Neural crest cell (in vitro differentiated cells): ENCODE data around the gene SDC3. TPM values are rescaled to one million over a fixed set of nuclear protein-coding genes. Genes with fewer than 3 reads are reported as not detected.

ENCODE experiments used
- DNase-seq: peaks from one replicate; pipeline ENCODE4 v3.0.0; 2021; ENCODE audit warnings: low read depth, mixed read lengths, low spot score
- H3K27ac Mint-ChIP-seq: one replicate; pipeline ENCODE4 v1.8.0; 2021; ENCODE audit warnings: mild to moderate bottlenecking, mixed read lengths; ENCODE audit not compliant: unreplicated experiment
- H3K27me3 Mint-ChIP-seq: 2 replicates; pipeline ENCODE4 v1.8.0; 2021; ENCODE audit warnings: low read depth, mild to moderate bottlenecking, mixed read lengths
- H3K36me3 Mint-ChIP-seq: 2 replicates; pipeline ENCODE4 v1.8.0; 2021; ENCODE audit warnings: low read depth, mild to moderate bottlenecking, mixed read lengths
- H3K4me1 Mint-ChIP-seq: 2 replicates; pipeline ENCODE4 v1.8.0; 2021; ENCODE audit warnings: mixed read lengths
- H3K4me3 Mint-ChIP-seq: one replicate; pipeline ENCODE4 v1.8.0; 2021; ENCODE audit warnings: mild to moderate bottlenecking, mixed read lengths
- H3K9me3 Mint-ChIP-seq: 2 replicates; pipeline ENCODE4 v1.8.0; 2021; ENCODE audit warnings: mixed read lengths
- total RNA-seq: library from RNA; stranded (reverse); gene quantifications from 2 replicates; pipeline ENCODE4 v1.2.1, GENCODE V29; 2021
- TF ChIP-seq, protein P1 (sequence below): fragments of 200-600 bp; sonication (generic); conservative IDR thresholded peaks from 2 replicates; pipeline ENCODE4 v1.5.0; 2021; ENCODE audit warnings: antibody characterized with exemption, mild to moderate bottlenecking

The SDC3 gene
- total RNA-seq, 1 donor from 2014 or later: 129 TPM

DNA sequence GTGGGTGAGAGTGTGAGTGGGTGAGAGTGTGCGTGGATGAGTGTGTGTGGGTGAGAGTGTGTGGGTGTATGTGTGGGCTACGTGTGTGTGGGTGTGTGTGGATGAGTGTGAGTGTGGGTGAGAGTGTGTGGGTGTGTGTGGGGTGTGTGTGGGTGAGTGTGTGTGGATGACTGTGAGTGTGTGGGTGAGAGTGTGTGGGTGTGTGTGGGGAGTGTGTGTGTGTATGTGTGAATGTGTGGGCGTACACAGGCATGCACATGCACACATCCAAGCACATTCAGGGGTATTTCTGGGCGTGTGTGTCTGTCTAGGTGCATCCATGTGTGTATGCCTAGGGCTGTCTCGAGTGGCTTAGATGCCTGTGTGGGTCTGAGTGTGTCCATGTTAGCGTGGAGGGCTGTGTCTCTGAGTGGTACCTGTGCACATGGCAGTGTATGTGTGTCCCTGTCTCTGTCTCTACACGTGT is 14.0 kb downstream of the SDC3 start:
- TF ChIP-seq, protein P1, sequence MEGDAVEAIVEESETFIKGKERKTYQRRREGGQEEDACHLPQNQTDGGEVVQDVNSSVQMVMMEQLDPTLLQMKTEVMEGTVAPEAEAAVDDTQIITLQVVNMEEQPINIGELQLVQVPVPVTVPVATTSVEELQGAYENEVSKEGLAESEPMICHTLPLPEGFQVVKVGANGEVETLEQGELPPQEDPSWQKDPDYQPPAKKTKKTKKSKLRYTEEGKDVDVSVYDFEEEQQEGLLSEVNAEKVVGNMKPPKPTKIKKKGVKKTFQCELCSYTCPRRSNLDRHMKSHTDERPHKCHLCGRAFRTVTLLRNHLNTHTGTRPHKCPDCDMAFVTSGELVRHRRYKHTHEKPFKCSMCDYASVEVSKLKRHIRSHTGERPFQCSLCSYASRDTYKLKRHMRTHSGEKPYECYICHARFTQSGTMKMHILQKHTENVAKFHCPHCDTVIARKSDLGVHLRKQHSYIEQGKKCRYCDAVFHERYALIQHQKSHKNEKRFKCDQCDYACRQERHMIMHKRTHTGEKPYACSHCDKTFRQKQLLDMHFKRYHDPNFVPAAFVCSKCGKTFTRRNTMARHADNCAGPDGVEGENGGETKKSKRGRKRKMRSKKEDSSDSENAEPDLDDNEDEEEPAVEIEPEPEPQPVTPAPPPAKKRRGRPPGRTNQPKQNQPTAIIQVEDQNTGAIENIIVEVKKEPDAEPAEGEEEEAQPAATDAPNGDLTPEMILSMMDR: no peak

DNA sequence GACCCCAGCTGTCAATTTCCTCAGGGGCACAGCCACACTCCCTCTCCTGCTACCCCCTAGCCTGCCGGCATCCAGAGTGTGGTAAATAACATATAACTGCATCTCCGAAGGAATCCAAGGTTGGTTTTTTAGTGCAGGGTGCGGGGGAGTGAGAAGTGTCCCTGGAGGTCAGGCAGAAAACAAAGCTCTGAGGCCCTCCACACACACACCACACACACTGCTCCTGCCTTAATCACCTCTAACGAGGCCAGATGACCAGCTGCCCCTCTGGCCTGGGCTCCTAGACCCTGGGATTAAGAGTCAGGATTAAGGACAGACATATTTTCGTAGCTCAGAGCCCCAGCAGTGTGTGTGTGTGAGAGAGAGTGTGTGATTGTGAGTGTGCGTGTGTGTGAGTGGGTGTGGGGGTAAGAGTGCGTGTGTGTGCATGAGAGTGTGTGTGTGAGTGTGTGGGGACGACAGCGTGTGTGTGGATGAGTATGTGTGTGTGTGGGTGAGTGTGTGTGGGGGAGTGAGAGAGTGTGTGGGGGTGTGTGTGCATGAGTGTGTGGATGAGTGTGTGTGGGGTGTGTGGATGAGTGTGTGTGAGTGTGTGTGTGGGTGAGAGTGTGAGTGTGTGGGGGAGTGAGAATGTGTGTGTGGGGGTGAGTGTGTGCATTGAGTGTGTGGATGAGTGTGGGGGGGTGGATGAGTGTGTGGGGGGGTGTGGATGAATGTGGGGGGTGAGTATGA is 14.6 kb downstream of the SDC3 start:
- DNase-seq: no peak
- H3K4me3 Mint-ChIP-seq: no peak overlapping the region
- no peaks in the 10 kb centered on the region for H3K36me3 Mint-ChIP-seq
- no peaks in the 10 kb centered on the region for H3K27me3 Mint-ChIP-seq
- H3K27ac Mint-ChIP-seq: peak overlapping the region; percentile 90
- peaks cover 65% of the 10 kb centered on the region for H3K4me1 Mint-ChIP-seq
- TF ChIP-seq, protein P1: no peak
- no peaks in the 10 kb centered on the region for H3K9me3 Mint-ChIP-seq

More for the DNA sequence above, 14.0 kb downstream of the SDC3 start:
- H3K36me3 Mint-ChIP-seq: no peaks in the 10 kb centered on the region
- no peaks in the 10 kb centered on the region for H3K9me3 Mint-ChIP-seq
- H3K27ac Mint-ChIP-seq: peak overlapping the region; percentile 75
- DNase-seq: no peak
- H3K27me3 Mint-ChIP-seq: no peaks in the 10 kb centered on the region
- H3K4me3 Mint-ChIP-seq: no peak overlapping the region
- H3K4me1 Mint-ChIP-seq: peaks cover 60% of the 10 kb centered on the region

DNA sequence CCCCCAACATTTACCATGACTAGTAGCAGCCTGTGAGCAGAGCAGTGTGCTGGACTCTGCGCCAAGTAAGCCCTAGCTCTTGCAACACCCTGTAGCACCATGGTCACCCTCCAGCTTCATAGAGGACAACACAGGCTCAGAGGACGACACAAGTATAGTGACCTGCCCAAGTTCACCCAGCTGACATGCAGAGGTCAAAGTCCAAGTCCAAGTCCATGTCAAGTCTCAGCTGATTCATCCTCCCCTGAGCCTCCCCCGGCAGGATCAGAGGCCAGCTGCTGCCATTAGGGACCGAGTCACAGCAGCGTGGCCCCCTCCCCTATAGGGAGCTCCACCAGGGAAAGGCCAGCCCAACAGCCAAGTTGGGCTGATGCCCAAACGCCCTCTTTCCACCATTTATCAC is 15.9 kb downstream of the SDC3 start:
- H3K27ac Mint-ChIP-seq: no peak overlapping the region
- DNase-seq: no peak
- TF ChIP-seq, protein P1: no peak
- H3K27me3 Mint-ChIP-seq: no peaks in the 10 kb centered on the region
- peaks cover 72% of the 10 kb centered on the region for H3K4me1 Mint-ChIP-seq
- peak overlapping the region; percentile 23 for H3K4me3 Mint-ChIP-seq
- H3K36me3 Mint-ChIP-seq: no peaks in the 10 kb centered on the region
- no peaks in the 10 kb centered on the region for H3K9me3 Mint-ChIP-seq

DNA sequence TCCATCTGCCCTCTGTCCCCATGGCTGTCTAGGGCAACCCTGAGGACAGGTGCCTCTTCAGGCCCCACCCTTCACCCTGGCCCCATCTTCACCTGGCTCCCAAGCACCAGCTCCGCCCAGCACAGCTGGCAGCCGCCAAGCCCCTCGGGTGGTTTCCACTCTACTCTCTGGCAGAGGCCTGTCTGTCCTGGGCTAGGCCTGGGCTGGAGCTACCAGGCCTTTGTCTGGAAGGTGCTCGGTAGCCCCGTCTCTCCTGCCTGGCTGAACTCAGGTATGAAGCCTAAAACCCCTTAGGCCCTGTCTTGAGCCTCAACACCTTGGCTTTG is 17.4 kb downstream of the SDC3 start:
- Mint-ChIP-seq H3K27ac (no peak overlapping the region), H3K36me3 (no peaks in the 10 kb centered on the region), H3K4me1 (peaks cover 71% of the 10 kb centered on the region), H3K9me3 (no peaks in the 10 kb centered on the region), H3K4me3 (no peak overlapping the region), H3K27me3 (no peaks in the 10 kb centered on the region)
- no peak for DNase-seq
- TF ChIP-seq, protein P1: no peak

- H3K4me1 Mint-ChIP-seq: peaks cover 71% of the 10 kb centered on the region
- TF ChIP-seq, protein P1: no peak
- H3K36me3 Mint-ChIP-seq: no peaks in the 10 kb centered on the region
- no peaks in the 10 kb centered on the region for H3K9me3 Mint-ChIP-seq
- no peak for DNase-seq
- H3K27me3 Mint-ChIP-seq: no peaks in the 10 kb centered on the region
- no peak overlapping the region for H3K27ac Mint-ChIP-seq
- H3K4me3 Mint-ChIP-seq: no peak overlapping the region
Observed at GRCh38 chr1:30890502-30891226, 17.9 kb downstream of the SDC3 start.
